Measurements from ENCODE around the gene MTAP.

MTAP gene

DNA sequence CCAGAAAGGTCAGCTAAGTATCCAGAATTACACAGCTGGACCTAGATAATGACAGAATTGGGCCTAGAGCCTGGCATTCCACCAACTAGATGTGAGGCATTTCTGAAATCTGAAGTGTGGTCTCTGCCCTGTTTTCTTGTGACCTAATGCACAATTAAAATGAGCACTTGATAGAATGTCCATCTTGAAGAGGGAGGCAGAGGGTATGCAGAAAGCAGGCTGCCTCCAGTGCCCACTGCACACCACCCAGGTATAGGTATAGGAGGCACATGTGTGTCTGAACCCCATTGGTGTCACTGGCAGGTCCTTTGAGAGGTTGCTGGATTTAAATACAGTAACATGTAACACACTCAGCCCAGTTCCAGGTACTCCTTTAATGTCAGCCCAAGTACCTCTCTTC is 2.4 kb downstream of the MTAP start:
- DNase-seq (ENCODE audit: low read depth in 2 of 2): no peak

- DNase-seq (ENCODE audit: low read depth in 2 of 2): no peak
These were observed 4.2 kb downstream of the MTAP start for GRCh38 chr9:21806644-21807043.

DNA sequence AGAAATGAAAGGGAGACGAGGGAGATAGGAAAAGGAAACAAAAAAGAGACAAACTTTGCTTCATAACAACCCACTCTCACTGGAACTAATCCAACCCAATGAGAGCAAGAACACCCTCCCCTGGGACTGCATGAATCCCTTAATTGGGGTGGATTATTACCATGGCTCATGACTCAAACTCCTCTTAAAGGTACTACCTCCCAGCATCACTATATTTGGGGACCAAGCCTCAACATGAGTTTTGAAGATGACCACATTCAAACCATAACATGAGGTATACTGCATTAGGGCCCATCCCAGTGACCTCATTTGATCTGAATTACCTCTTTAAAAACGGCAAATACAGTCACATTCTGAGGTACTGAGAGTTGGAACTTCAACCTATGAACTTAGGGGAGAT is 8.0 kb downstream of the MTAP start:
- no peak for DNase-seq (ENCODE audit: low read depth in 2 of 2)

- no peak for DNase-seq (ENCODE audit: low read depth in 2 of 2)
These were observed 8.4 kb downstream of the MTAP start for GRCh38 chr9:21810881-21811280.

- no peak for DNase-seq (ENCODE audit: low read depth in 2 of 2)
These were observed 9.5 kb downstream of the MTAP start for GRCh38 chr9:21811914-21812313.

GRCh38 chr9:21812415-21812814 is 10.0 kb downstream of the MTAP start:
- DNase-seq (ENCODE audit: low read depth in 2 of 2): no peak

DNA sequence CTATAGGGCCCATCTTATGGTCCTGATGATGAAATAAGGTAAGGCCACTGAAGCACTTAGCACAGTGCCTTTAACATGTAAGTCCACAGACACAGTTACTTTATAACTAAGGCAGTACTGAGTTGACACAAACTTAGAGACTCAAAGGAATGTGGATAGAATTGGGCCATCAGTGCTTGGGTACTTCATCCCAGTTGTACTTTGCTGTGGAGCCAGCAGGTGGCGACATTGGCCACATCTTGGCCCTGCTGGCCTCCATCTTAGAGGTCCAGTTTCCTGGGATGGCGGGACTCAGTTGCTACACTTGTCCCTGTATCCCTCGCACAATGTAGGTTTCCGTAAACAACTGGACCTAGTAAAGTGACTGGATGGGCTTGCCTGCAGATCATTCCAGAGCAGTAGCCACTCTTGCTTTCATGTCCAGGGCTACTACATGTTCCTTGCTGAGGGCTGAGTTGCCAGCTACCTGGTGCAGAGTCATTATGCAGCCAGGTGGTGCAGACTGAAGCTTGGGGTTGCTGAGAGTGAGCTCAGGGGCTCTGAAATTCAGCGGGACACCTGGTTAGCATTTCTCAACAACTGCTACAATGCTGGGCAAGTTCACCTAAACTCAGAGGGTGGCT is 10.6 kb downstream of the MTAP start:
- peak; percentile 37 to 52 for DNase-seq (ENCODE audit: low read depth in 2 of 2)

DNA sequence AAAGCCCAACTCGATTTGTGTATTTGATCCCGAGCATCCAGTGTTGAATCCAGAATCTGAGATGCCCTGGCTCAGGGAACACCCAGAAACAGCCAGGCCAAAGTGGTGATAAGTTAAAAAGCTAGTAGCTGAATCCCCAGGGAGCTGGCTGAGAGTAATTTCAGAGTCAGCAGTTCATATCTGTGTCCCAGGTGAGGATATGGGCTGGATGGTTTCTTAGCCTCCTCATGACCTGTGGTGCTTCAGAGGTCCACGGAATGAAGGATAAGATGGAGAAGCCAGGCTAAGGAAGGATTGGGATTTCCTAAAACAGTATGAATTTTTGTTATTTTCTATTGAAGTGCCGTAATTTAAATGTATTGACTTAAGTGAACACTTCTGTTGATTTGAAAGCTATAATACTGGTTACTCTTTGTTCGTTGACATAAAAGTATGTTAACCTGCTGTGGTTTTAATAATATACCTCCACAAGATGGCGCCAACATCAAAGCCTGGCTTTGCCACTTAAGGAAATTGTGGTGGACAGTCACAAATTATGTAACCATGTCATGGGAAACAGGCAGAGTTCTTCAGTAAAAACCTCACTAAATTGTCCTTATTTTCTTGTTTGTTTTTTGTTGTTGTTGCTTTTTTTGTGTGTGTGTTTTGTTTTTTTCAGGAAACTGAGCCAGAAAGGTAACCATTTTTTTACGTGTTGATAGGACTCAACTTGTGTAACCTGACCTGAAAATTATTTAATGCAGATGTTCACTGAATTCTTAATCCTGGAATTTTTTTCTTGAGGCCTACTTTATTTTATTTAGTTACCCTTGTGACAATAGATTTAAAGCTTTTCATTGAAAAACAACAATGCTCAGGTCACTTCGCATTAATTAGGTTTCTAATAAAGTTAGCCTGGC is 11.4 kb downstream of the MTAP start:
- DNase-seq (ENCODE audit: low read depth in 2 of 2): peak in 1 of 2 donors; percentile 20

DNA sequence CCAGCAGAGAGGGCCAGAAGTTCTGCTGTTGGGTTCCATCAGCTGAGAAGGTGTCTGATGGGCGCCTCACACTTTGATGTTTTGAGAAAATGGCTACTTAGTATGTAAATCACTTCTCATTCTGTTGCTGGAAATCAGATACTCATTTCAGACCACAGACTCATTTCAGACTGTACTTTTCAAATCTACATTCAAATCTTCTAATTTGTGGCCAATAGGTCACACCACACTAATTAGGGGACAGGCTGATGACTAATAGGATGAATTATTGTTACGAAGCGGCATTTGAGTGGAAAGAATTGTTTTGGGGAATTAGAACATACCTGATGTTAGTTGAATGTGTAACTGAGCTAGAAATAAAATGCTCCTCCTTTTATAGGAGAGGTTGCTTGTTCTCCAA is 13.2 kb downstream of the MTAP start:
- DNase-seq (ENCODE audit: low read depth in 2 of 2): no peak

- no peak for DNase-seq (ENCODE audit: low read depth in 2 of 2)
These were observed 14.7 kb downstream of the MTAP start for GRCh38 chr9:21817176-21817575.

DNA sequence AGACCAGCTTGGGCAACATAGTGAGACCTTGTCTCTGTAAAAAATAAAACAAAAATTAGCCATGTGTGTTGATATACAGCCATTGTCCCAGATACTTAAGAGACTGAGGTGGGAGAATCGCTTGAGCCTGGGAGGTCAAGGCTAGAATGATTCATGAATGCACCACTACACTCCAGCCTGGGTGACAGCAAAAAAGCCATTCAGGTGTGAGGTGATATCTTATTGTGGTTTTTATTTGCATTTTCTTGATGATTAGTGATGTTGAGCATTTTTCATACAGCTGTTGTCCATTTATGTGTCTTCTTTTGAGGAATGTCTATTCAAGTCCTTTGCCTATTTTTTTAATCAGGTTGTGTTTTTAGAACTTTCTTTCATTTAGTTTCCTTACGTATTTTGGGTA is 23.2 kb downstream of the MTAP start:
- DNase-seq (ENCODE audit: low read depth in 2 of 2): no peak

GRCh38 chr9:21828853-21829410 is 26.5 kb downstream of the MTAP start:
- DNase-seq (ENCODE audit: low read depth in 2 of 2): no peak

DNA sequence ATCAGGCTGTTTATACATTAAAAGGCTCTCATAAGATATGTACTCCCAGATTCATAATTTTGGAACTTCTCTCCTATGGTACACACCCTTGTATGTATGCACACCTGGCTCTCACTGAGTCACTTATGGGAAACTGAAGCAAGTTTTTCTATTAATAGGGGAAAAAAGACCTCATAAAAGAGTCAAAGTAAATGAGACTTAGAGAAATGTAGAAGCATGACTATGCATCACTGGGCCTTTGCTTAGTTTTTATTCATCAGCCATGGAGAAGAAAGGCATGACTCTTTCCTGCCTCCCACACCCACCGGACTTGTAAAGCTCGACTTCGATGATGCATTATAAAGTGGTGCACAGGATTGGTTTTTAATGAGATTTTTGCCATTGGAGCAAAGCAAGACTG is 28.2 kb downstream of the MTAP start:
- no peak for DNase-seq (ENCODE audit: low read depth in 2 of 2)

DNA sequence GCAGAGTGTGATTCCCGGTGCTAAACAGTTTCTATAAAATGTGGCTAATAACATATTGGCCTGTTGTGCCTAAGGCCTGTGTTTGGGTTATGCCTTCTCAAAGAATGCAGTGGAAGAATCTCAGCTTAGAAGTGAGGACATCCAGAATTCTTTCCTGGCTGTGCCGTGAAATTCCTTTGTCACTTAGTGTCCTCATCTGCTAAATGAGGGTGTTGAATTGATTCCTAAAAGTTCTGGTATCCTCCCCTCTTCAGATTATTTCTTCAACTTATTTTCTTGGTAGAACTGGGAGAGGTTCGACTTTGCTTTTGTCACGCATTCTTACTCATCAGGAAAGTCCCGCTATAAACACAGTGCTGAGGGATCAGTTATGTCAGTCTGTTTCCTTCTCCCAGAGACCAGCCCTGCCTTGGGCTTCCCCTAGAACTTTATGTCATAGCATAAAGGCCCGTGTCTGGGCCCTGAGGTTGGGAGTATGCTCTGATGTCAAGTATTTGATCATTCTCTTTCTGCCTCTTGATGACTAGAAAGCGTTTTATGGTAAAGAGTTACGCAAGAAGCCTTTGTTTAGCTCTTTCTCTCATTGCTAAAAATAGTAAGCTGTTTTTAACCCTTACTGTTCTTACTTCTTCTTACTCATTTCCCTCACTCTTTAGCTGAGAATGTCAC is 29.5 kb downstream of the MTAP start:
- peak in 1 of 2 donors; percentile 6 for DNase-seq (ENCODE audit: low read depth in 2 of 2)

- DNase-seq (ENCODE audit: low read depth in 2 of 2): no peak
These were observed 30.8 kb downstream of the MTAP start for GRCh38 chr9:21833090-21833801.

- no peak for DNase-seq (ENCODE audit: low read depth in 2 of 2)
These were observed 32.7 kb downstream of the MTAP start for GRCh38 chr9:21835121-21835520.

GRCh38 chr9:21836437-21837161 is 34.2 kb downstream of the MTAP start:
- DNase-seq (ENCODE audit: low read depth in 2 of 2): no peak

DNA sequence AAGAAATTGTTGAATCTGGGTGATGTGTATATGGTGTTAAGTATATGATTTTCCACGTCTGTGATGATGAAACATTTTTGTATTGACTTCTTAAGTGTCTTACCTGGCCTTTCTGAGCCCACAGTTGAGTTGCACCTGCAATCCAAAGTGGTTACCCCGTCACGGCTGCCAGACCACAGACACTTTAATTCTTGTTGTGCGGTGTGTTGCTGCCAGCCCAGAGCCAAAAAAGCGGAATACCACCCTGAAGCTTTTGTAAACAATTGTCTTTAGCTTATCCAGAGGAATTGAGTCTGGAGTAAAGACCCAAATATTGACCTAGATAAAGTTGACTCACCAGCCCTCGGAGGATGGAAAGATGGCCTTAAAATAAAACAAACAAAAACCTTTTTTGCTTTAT is 35.1 kb downstream of the MTAP start:
- no peak for DNase-seq (ENCODE audit: low read depth in 2 of 2)

GRCh38 chr9:21840647-21841046 is 38.2 kb downstream of the MTAP start:
- DNase-seq (ENCODE audit: low read depth in 2 of 2): no peak

DNA sequence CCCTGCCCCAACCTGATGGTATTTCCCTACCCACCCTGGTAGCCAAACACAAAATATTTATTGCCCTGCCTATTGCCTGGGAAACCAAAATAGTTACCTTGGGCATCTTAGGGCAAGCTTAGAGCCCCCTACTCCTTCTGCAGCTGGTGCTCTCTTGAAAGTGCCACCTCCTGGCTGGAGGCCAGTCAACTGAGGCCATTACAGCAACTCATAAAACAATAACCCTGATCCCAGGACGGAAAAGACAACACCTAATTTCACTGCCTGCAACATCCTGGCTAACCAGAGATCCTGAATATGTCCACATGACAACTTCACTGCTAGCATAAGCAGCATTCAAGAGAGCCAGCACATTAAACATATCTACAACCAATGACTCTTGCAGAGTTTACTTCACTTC is 38.7 kb downstream of the MTAP start:
- no peak for DNase-seq (ENCODE audit: low read depth in 2 of 2)

DNA sequence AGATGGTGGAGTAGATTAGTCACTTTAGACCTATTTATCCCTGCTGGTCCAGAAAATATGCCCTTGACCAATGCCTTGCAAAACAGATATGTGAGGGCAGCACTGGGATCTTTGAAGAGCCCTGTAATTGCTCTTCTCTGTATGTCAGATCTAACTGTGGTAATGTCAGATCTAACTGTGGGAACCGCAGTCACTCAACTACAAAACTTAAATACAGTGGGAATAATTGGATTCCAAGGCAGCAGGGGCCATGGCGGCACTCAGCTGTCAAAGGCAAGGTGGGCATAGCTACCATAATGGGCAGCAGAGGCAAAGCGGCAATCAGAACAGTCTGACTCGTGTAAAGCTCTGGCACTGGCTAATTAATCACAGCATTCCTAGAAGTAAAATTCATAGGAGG is 46.2 kb downstream of the MTAP start:
- no peak for DNase-seq (ENCODE audit: low read depth in 2 of 2)
